Liver (tissue), 3 donors: ENCODE measurements around the gene OR8H2.

Experiments
- CTCF ChIP-seq: fragments of 150-350 bp; IDR thresholded peaks from 2 replicates; pipeline ENCODE4 v1.5.1; 2017; ENCODE audit warnings: improper control_type of control experiment, low read depth, low read length; ENCODE audit not compliant: missing input control
- FOXA1 ChIP-seq: IDR thresholded peaks from 2 replicates; pipeline ENCODE4 v1.6.1; 2016; ENCODE audit warnings: antibody characterized with exemption
- MAX ChIP-seq: IDR thresholded peaks from 2 replicates; pipeline ENCODE4 v1.6.1; 2016; ENCODE audit warnings: antibody characterized with exemption
- RAD21 ChIP-seq, 2 donors: IDR thresholded peaks; 2 replicates each; pipeline ENCODE4 v1.6.1; 2016; ENCODE audit warnings: antibody characterized with exemption in 2 of 2, mild to moderate bottlenecking in 2 of 2
- TF ChIP-seq, protein P1 (sequence below): IDR thresholded peaks from 2 replicates; pipeline ENCODE4 v1.6.1; 2016; ENCODE audit warnings: antibody characterized with exemption
- donor health status: healthy.
- donor health status: healthy.

GRCh38 chr11:56122073-56122472 is 18.6 kb downstream of the OR8H2 start, which contains the start of gene OR8H3:
- TF ChIP-seq CTCF, result no peak
- TF ChIP-seq RAD21 (IDR thresholded peaks at IDR 0.05), result no peak
- TF ChIP-seq MAX, result no peak
- TF ChIP-seq FOXA1, result no peak
- TF ChIP-seq, protein P1, sequence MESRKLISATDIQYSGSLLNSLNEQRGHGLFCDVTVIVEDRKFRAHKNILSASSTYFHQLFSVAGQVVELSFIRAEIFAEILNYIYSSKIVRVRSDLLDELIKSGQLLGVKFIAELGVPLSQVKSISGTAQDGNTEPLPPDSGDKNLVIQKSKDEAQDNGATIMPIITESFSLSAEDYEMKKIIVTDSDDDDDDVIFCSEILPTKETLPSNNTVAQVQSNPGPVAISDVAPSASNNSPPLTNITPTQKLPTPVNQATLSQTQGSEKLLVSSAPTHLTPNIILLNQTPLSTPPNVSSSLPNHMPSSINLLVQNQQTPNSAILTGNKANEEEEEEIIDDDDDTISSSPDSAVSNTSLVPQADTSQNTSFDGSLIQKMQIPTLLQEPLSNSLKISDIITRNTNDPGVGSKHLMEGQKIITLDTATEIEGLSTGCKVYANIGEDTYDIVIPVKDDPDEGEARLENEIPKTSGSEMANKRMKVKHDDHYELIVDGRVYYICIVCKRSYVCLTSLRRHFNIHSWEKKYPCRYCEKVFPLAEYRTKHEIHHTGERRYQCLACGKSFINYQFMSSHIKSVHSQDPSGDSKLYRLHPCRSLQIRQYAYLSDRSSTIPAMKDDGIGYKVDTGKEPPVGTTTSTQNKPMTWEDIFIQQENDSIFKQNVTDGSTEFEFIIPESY, result no peak
